Breast epithelium (tissue), 4 donors: ENCODE measurements around the gene ALB. TPM values are rescaled to one million over a fixed set of nuclear protein-coding genes. Genes with fewer than 3 reads are reported as not detected.

Experiments used
- DNase-seq, 2 donors: peaks; one replicate each; pipeline ENCODE4 v3.0.0-alpha.2; 2019; ENCODE audit warnings: low spot score in 2 of 2
- H3K27ac ChIP-seq, 2 donors: fragments of 200-600 bp; sonication (generic) in 1 of 2; one replicate each; pipeline ENCODE4 v1.5.1; 2016 to 2019; ENCODE audit warnings: mild to moderate bottlenecking in 1 of 2
- H3K27me3 ChIP-seq, 2 donors: fragments of 200-600 bp; sonication (generic) in 1 of 2; one replicate each; pipeline versions ENCODE4 v1.5.1 to v1.6.0; 2017 to 2019; ENCODE audit warnings: control low read depth in 1 of 2, mild to moderate bottlenecking in 1 of 2
- H3K36me3 ChIP-seq: fragments of 200-600 bp; one replicate; pipeline ENCODE4 v1.5.1; 2019
- H3K4me1 ChIP-seq, 2 donors: fragments of 200-600 bp; sonication (generic); one replicate each; pipeline ENCODE4 v1.5.1; 2016 to 2019; ENCODE audit warnings: control low read depth in 1 of 2
- H3K4me3 ChIP-seq, 3 donors: fragments of 200-600 bp; sonication (generic); 1 replicate in 2 of 3; 2 replicates in 1 of 3; pipeline ENCODE4 v1.5.1; 2016 to 2019; ENCODE audit warnings: mild to moderate bottlenecking in 3 of 3, moderate library complexity in 2 of 3
- H3K9me3 ChIP-seq, 2 donors: fragments of 200-600 bp; sonication (generic) in 1 of 2; one replicate each; pipeline ENCODE4 v1.5.1; 2016 to 2019; ENCODE audit warnings: control low read depth in 1 of 2
- POLR2A ChIP-seq: fragments of 450-650 bp; IDR thresholded peaks from one replicate; pipeline ENCODE4 v1.6.1; 2016; ENCODE audit warnings: antibody characterized with exemption, mild to moderate bottlenecking, moderate library complexity
- POLR2AphosphoS5 ChIP-seq, 3 donors: sonication (generic); formaldehyde crosslinking; IDR thresholded peaks; one replicate each; pipeline ENCODE4 v1.6.1; 2017; ENCODE audit warnings: antibody characterized with exemption in 3 of 3
- intact Hi-C: fragments of 100-400 bp; cut with DNase I; formaldehyde crosslinking; loops from one replicate; pipeline ENCODE4 v1.15.1; 2023; ENCODE audit warnings: low total_unique reads
- total RNA-seq, 3 donors: library from RNA; depleted of rRNA; stranded (reverse); fragments of >200 nt; gene quantifications; one replicate each; pipeline ENCODE4 v1.1.0, GENCODE V29; 2016
- TF ChIP-seq, protein P1 (sequence below), 3 donors: fragments of 450-650 bp; IDR thresholded peaks; one replicate each; pipeline ENCODE4 v1.5.1; 2016 to 2017; ENCODE audit warnings: antibody characterized with exemption in 3 of 3, mild to moderate bottlenecking in 3 of 3, moderate library complexity in 3 of 3

The ALB gene
- total RNA-seq, 3 donors from 2014 or later: 0.66 to 9.1 TPM; not detected in 1

- no peaks in the 10 kb centered on the region for H3K27me3 ChIP-seq
- no peak overlapping the region for H3K27ac ChIP-seq
- no peak for DNase-seq
- H3K36me3 ChIP-seq: no peaks in the 10 kb centered on the region
- H3K9me3 ChIP-seq: no peaks in the 10 kb centered on the region
- intact Hi-C loops: no loop called here
- TF ChIP-seq POLR2A: no peak
- TF ChIP-seq, protein P1, sequence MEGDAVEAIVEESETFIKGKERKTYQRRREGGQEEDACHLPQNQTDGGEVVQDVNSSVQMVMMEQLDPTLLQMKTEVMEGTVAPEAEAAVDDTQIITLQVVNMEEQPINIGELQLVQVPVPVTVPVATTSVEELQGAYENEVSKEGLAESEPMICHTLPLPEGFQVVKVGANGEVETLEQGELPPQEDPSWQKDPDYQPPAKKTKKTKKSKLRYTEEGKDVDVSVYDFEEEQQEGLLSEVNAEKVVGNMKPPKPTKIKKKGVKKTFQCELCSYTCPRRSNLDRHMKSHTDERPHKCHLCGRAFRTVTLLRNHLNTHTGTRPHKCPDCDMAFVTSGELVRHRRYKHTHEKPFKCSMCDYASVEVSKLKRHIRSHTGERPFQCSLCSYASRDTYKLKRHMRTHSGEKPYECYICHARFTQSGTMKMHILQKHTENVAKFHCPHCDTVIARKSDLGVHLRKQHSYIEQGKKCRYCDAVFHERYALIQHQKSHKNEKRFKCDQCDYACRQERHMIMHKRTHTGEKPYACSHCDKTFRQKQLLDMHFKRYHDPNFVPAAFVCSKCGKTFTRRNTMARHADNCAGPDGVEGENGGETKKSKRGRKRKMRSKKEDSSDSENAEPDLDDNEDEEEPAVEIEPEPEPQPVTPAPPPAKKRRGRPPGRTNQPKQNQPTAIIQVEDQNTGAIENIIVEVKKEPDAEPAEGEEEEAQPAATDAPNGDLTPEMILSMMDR (IDR thresholded peaks at IDR 0.05): no peak
- no peak for TF ChIP-seq POLR2AphosphoS5 (IDR thresholded peaks at IDR 0.05)
- H3K4me1 ChIP-seq: no peaks in the 10 kb centered on the region
- H3K4me3 ChIP-seq: no peak overlapping the region
Observed at GRCh38 chr4:73442275-73442674, 38.2 kb downstream of the ALB start.

DNA sequence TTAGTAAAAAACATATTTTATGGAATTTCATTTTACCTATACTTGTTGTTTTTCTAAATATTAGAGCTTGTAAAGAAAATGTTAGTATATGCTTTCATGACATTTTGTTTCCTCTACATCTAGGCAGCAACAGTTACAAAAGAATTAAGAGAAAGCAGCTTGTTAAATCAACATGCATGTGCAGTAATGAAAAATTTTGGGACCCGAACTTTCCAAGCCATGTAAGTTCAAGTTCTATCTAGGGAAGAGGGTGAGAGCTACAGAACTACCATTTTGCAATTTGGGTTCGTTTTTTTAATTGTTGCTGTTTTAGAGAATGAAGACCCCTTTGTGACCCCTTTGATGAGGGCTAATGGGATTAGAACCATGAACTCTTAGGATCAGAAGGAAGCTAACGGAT, 39.1 kb downstream of the ALB start:
- H3K9me3 ChIP-seq: no peaks in the 10 kb centered on the region
- H3K27me3 ChIP-seq: no peaks in the 10 kb centered on the region
- no peak overlapping the region for H3K27ac ChIP-seq
- H3K4me1 ChIP-seq: no peaks in the 10 kb centered on the region
- intact Hi-C loops: no loop called here
- H3K36me3 ChIP-seq: no peaks in the 10 kb centered on the region
- DNase-seq: no peak
- TF ChIP-seq, protein P1 (IDR thresholded peaks at IDR 0.05): no peak
- TF ChIP-seq POLR2AphosphoS5 (IDR thresholded peaks at IDR 0.05): no peak
- TF ChIP-seq POLR2A: no peak
- H3K4me3 ChIP-seq: no peak overlapping the region

DNA sequence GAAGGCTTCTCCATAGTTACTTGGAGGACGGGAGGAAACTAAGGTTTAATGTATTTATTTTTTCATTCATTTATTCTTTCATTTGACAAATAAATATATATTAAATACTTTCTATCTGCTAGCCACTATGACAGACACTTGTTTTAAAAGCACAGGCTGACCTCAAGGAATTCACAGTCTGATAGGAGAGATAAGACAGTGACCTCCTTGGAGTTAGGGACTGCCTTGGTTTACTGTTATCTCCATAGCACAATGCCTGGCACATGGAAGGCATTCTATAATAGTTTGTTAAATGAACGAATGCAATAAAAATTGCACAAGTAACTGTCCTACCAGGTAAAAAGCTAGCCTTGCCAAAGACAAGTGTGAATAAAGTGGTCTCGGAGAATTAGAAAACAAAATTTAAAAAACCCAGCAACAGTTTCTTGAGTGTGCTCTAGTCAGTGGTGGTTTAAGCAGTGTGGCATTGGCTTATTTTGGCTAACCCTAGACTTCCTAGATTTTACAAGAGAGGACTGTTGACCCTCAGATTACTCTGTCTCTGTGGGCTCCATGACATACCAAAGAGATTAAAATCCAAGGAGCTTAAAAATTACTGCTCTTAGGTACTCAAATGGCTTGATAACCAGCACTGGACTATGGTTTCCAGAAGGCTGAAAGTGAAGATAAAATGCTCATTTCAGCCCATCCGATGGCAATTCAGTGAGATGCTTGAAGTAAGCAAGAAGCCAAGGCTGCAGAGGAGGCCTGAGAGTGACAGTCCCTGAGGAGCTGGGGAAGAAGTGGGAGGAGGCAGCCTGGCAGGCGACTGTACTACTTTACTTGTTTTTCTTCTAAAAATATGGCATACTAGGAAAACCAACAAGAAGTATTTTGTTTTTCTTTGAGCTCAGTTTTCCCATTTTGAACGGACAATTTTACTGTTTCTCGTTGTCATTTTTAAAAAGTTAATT, 41.6 kb downstream of the ALB start:
- no peak for DNase-seq
- Histone ChIP-seq H3K36me3 (no peaks in the 10 kb centered on the region), H3K9me3 (no peaks in the 10 kb centered on the region), H3K4me1 (no peaks in the 10 kb centered on the region), H3K27me3 (no peaks in the 10 kb centered on the region), H3K27ac (no peak overlapping the region), H3K4me3 (no peak overlapping the region)
- TF ChIP-seq POLR2A (no peak), POLR2AphosphoS5 (IDR thresholded peaks at IDR 0.05) (no peak)
- TF ChIP-seq, protein P1 (IDR thresholded peaks at IDR 0.05): no peak
- intact Hi-C loops: no loop called here

DNA sequence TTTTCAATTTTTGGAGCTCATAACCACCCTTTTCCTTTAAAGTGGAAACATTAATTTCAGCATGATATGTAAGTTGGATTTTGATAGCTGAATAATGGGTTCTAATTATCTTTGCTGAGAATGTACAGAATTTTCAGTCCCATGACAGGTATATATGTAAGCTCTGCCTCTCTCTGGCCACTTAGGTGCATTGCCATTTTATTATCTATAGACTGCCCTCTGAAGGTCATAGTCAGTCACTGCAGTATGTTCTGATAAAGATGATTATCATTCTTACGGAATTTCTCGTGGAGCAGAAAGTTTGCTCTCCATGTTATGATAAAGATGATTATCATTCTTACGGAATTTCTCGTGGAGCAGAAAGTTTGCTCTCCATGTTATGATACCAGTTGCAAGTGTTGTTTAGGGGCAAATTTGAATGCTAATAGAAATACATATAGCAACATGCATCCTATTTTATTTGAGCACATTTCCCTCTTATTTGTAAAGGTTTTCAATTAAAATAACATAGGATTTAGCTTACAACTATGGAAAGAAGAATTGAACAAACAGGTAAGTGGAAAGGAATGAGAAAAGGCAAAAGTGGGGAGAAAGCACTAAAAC, 42.4 kb downstream of the ALB start:
- Histone ChIP-seq H3K36me3 (no peaks in the 10 kb centered on the region), H3K4me3 (no peak overlapping the region), H3K9me3 (no peaks in the 10 kb centered on the region), H3K27me3 (no peaks in the 10 kb centered on the region), H3K27ac (no peak overlapping the region), H3K4me1 (no peaks in the 10 kb centered on the region)
- TF ChIP-seq, protein P1 (IDR thresholded peaks at IDR 0.05): peak in 2 of 3 donors; percentile 60 to 76
- TF ChIP-seq POLR2AphosphoS5 (IDR thresholded peaks at IDR 0.05): no peak
- no peak for DNase-seq
- intact Hi-C loops: no loop called here

DNA sequence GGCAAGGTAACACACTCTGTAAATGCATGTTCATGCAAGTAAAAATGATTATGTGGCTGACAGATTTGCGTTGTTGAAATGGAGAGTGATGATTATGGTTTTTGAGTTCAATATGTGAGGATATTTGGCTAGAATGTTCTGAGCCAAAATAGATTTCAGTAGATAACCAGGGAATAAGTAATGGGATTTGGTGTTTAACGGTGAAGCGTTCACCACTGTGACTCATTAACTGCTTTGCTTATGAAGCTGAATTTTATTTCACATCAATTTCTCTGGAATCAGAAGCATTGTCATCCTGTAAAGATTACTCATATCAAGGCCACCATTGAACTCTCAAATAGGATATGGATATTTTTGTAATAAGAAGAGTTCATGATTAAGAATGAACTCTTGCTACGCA, 43.6 kb downstream of the ALB start:
- Histone ChIP-seq H3K36me3 (no peaks in the 10 kb centered on the region), H3K4me3 (no peak overlapping the region), H3K27ac (no peak overlapping the region), H3K27me3 (no peaks in the 10 kb centered on the region), H3K9me3 (no peaks in the 10 kb centered on the region), H3K4me1 (no peaks in the 10 kb centered on the region)
- no peak for TF ChIP-seq POLR2AphosphoS5 (IDR thresholded peaks at IDR 0.05)
- no peak for TF ChIP-seq POLR2A
- TF ChIP-seq, protein P1 (IDR thresholded peaks at IDR 0.05): no peak
- intact Hi-C loops: no loop called here
- DNase-seq: no peak
